Fibroblast of upper back skin (primary cell): Measurements from ENCODE around the gene RNASE9.
"Not testable (repeated sequence)": the region's sequence is repeated elsewhere in the genome, so short reads cannot be mapped to it uniquely, and the experiment has no call there.

Source experiments
- DNase-seq: peaks from one replicate; pipeline ENCODE4 v3.0.0-alpha.2; 2013

Gene RNASE9

GRCh38 chr14:20515846-20516245 is 45.0 kb downstream of the RNASE9 start:
- DNase-seq: no peak

- DNase-seq: no peak
Observed at GRCh38 chr14:20512177-20512905, 48.5 kb downstream of the RNASE9 start.

GRCh38 chr14:20508367-20508766 is 52.5 kb downstream of the RNASE9 start:
- no peak for DNase-seq

GRCh38 chr14:20507537-20507936 is 53.3 kb downstream of the RNASE9 start:
- not testable (repeated sequence) for DNase-seq

GRCh38 chr14:20506752-20507151 is 54.1 kb downstream of the RNASE9 start:
- DNase-seq: not testable (repeated sequence)

- DNase-seq: not testable (repeated sequence)
Observed at GRCh38 chr14:20506276-20506675, 54.6 kb downstream of the RNASE9 start.
